SIG-M5 treated with dmso at 0.1 percent for 504 hours (cell line): ENCODE data around the gene AGBL4.

ENCODE experiments used
- DNase-seq: peaks from one replicate; lab custom pipeline; 2025; ENCODE audit not compliant: unreplicated experiment; lab: John Stamatoyannopoulos, UW

The AGBL4 gene

DNA sequence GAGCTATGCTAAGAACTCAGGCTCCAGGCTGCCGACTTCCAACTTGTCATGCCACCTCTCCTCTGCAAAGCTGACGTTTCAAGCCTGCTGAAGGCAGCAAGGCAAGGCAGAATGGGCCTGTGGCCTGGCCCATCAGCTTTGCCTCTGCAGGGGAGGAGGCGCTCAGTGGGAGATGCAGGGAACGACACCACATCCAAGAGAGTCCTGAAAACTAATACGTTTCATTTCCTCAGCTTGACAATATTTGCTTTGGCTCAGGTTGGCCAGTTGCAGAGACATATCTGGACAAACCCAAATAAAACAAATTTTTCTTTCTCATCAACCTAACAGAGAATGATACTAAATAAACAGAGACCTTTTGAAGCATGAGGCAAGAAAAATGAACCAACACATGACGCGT is 1282.4 kb downstream of the AGBL4 start:
- DNase-seq = no peak

- DNase-seq = no peak
Observed at GRCh38 chr1:48740621-48741020, 1283.1 kb downstream of the AGBL4 start.

DNA sequence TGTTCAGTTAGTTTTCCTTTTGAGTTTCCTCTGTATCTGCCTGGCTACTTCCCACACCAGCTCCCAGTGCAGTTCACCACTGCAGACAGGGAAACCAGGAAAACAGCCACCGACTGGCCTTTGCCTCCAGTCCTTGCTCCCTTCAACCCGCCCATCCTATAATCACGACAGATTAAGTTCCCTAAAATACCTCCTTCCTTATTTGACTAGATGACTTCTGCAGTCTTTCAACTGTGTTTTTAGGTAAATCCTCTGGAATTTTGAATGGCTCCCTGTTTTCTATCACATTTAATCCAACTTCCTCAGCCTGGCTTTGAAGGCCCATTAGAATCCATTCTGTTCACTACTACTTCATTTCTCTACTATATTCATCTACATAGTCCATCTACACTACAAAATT is 1284.7 kb downstream of the AGBL4 start:
- no peak for DNase-seq

DNA sequence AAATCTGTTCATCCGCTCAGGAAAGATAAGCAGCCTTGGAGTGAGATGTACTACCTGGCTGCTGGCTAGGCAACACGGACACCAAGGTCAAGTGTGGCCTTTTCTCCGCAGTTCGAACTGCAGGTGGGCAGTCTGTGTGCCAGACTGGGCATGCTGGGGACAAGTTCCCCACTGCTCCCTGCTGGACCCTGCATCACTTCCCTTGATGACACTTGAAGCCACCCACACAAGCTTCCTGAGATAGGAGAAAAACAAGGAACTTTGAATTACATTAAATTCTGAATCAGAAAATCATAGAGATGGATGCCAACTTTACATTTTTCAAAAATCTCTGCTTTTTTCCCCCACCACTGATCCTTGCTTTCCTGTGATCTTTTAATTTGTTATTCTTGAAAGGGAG is 1285.4 kb downstream of the AGBL4 start:
- DNase-seq = no peak

- no peak for DNase-seq
Observed at GRCh38 chr1:48735796-48736195, 1288.0 kb downstream of the AGBL4 start.

DNA sequence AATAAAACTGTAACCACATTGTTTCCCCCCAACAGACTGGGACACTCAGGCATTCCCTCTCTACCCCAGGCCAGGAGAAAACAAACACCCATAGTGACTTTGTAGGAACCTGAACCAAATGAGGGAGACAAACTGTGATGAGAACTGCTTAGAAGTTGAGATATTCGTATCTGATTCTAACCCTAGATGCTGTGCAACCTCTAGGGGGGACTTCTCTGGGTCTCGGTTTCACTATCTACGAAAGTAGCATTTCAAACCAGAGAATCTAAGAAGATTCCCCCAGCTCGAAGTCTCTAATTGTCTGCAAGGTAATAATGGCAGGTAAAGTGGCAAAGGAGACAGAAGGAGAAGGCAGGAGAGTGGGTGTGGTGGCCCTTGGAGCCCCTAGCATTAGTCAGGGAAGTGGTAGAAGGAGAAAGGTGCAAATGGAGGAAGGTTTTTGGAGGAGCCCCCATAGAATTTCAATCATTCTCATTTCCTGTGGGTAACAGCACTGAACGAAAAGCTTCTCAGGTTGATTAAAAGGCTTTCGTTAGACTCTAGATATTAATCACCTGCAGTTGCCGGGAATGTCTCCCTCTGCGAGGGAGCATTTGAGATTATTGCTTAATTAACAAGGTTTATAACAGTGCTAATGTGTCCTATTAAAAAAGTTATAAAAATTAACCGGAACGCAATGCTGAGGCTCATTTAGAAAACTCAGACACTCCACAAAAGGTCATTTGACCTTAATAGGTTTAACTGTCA is 1293.4 kb downstream of the AGBL4 start:
- no peak for DNase-seq

DNA sequence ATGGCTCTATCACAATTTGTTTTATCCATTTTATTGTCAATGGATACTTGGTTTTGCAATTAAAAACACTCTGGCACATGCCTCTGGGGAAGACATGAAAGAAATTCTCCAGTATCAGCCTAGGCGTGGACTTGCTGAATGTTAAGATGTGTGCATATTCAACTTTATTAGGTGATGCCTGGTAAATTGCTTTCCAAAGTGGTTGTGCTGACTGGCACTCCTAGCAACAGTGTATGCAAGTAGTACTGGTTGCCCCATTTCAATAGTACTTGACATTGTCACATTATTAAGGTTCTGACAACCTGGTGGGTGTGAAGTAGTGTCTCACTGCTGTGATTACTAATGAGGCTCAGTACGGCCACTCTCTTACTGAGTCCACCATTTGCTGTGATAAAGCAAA is 1295.2 kb downstream of the AGBL4 start:
- DNase-seq = no peak

- DNase-seq = no peak
Observed at GRCh38 chr1:48726557-48727215, 1297.1 kb downstream of the AGBL4 start.

GRCh38 chr1:48726139-48726538 is 1297.6 kb downstream of the AGBL4 start:
- DNase-seq = no peak

- DNase-seq = no peak
Observed at GRCh38 chr1:48725341-48726046, 1298.3 kb downstream of the AGBL4 start.

GRCh38 chr1:48720929-48721328 is 1302.8 kb downstream of the AGBL4 start:
- DNase-seq = no peak

DNA sequence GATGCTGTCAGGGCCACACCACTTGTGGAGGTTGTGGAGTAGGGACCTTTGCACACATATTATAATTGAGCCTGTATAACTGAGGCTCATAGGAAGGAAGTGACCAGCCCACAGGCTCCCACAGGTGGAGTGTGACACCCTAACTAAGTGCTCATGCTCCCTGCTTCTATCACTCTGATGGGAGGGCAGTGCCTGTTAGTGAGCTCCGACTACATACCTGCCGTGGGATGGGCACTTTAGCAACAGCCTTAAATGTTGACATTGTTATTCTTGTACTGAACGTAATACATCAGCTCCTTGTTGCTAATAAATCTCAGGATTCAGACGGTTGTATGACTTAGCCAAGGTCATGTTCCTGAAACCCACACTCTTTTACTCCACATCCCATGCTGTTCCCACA is 1305.0 kb downstream of the AGBL4 start:
- no peak for DNase-seq

GRCh38 chr1:48718116-48718630 is 1305.6 kb downstream of the AGBL4 start:
- no peak for DNase-seq

DNA sequence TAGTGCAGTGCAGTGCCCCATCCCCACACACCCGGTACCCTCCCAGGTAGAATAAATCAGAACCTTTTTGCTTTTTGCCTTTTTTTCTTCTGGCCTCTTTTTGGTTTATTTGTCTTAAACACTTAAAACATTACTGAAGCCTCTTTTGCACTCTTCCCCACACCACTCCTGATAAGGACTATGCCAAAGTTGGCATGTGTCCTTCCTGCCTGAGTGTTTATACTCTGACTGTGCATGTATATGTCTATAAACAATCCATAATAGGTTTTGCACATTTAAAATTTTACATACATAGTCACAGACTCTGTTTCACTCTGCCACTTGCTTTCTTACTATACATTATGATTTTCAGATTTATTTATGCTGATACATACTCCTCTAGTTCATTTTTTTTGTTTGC is 1306.7 kb downstream of the AGBL4 start:
- DNase-seq = no peak

DNA sequence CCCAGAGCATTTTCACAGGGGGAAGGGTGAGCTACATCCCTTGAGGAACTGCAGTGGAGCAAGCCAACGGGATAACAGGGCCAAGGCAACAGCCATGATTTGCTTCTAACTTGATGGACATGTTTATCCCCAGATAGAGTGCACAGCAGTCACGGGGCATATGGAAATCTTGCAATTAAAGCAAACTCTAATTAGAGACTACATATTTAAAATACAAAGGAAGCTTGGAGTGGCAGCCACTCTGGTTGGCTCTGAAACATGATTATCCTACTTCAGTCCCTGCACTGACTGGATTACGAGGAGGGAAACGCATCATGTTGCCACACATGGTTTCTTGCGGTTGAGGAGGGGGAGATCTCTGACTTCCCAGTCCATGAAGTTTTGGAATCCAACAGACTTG is 1307.8 kb downstream of the AGBL4 start:
- DNase-seq = no peak

DNA sequence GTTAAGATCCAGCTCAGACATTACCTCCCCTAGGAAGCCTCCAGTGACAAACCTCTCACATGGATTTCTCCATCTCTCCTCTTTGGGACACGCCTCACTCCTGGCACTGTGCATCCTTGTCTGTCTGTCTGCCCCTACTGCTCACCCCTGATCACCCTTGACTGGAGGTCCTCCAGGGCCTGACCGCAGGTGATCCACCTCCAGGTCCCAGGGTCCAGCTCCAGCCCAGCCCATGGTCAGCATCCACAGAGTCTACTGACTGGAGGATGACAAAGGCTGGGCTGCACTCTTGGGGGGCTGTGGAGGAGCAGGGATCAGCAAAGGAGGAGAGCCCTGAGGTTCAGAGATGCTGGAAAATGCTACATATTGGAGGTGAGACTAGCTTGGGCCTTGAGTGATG is 1312.8 kb downstream of the AGBL4 start:
- no peak for DNase-seq

DNA sequence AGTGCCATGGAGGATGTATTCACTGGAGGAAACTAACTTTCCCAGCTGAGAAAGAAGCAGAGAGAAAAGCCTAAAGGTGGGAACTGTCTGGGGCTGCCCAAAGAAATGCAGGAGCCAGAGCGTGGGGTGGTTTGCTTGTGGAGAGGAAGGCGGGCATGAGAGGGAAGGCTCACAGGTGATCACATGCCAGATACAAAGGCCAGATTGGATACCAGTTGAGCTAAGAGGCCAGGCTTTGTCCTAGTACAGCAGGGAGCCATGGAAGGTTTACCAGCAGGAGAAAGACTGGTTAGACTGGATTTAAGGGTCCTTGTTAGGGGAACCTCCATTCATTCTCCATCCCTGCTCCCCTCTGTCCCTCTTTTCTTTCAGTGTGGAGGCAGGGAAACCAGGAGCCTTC is 1313.4 kb downstream of the AGBL4 start:
- no peak for DNase-seq

GRCh38 chr1:48704736-48705135 is 1319.0 kb downstream of the AGBL4 start:
- DNase-seq = no peak

GRCh38 chr1:48701445-48701844 is 1322.3 kb downstream of the AGBL4 start:
- no peak for DNase-seq

DNA sequence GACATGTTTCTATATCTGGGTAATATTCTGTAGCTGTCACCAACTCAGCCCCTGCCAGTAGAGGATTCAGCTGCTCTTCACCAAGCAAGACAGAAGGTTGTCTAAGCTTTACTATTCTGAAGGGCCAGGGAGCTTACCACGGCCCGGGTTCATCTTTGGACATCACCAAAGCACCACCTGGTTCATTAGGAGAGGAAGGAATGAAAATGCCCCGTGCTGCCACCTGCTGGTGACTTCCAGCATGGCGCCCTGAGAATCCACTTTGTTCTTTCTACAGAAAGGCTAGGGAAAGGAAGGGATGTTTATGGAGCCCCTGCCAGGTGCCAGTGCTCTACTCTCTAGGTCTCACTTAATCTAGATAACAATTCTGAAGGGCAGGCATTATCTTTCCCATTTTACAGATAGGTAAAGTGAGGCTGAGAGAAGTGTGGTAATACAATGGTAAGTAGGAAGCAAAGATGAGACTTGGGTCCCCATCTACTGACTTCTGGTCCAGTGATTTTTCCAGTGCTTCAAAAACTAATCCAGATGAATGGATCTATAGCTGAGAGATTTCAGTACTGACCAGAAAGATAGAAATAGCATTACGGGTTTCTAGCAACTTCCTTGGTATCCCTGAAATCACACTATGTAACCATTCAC is 1326.6 kb downstream of the AGBL4 start:
- DNase-seq = peak; percentile 23

- DNase-seq = no peak
Observed at GRCh38 chr1:48695161-48695560, 1328.6 kb downstream of the AGBL4 start.
